Measurements from ENCODE around the gene KAZN. TPM values are rescaled to one million over a fixed set of nuclear protein-coding genes. Genes with fewer than 3 reads are reported as not detected.

Gene KAZN
- polyA plus RNA-seq, 1 donor from 2014 or later: 20.6 TPM

DNA sequence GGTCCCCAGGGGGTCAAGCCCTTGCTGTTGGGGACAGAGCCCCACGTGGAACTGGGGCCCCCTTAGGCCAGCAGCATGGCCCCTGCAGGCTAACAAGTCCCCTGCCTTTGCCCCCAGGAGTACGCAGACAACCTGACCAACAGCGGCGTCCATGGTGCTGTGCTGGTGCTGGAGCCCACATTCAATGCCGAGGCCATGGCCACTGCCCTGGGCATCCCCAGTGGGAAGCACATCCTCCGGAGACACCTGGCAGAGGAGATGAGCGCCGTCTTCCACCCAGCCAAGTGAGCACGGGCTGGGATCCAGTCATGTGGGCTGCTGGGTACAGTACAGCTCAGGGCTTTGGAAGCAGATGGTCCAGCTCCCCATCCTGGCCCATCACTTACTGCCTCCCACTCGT, 505.4 kb downstream of the KAZN start:
- no peaks in the 10 kb centered on the region for H4K20me1 ChIP-seq (ENCODE audit: insufficient read depth)
- H3K27ac ChIP-seq (ENCODE audit: low read length): no peak overlapping the region
- no peak overlapping the region for H2AFZ ChIP-seq (ENCODE audit: low read depth, low read length)
- no peak for TF ChIP-seq REST (IDR thresholded peaks at IDR 0.05; ENCODE audit: borderline replicate concordance)
- no peak for TF ChIP-seq MXI1 (conservative IDR thresholded peaks at IDR 0.05; ENCODE audit: poor library complexity, severe bottlenecking)
- TF ChIP-seq SMC3 (conservative IDR thresholded peaks at IDR 0.05; ENCODE audit: poor library complexity): no peak
- TF ChIP-seq EP300 (conservative IDR thresholded peaks at IDR 0.05; ENCODE audit: poor library complexity, severe bottlenecking): no peak
- TF ChIP-seq TAF1 (IDR thresholded peaks at IDR 0.05; ENCODE audit: low read depth): no peak
- TF ChIP-seq, protein P1, sequence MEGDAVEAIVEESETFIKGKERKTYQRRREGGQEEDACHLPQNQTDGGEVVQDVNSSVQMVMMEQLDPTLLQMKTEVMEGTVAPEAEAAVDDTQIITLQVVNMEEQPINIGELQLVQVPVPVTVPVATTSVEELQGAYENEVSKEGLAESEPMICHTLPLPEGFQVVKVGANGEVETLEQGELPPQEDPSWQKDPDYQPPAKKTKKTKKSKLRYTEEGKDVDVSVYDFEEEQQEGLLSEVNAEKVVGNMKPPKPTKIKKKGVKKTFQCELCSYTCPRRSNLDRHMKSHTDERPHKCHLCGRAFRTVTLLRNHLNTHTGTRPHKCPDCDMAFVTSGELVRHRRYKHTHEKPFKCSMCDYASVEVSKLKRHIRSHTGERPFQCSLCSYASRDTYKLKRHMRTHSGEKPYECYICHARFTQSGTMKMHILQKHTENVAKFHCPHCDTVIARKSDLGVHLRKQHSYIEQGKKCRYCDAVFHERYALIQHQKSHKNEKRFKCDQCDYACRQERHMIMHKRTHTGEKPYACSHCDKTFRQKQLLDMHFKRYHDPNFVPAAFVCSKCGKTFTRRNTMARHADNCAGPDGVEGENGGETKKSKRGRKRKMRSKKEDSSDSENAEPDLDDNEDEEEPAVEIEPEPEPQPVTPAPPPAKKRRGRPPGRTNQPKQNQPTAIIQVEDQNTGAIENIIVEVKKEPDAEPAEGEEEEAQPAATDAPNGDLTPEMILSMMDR (IDR thresholded peaks at IDR 0.05; ENCODE audit: poor library complexity, severe bottlenecking): no peak
- no peak for TF ChIP-seq POLR2AphosphoS5 (IDR thresholded peaks at IDR 0.05)
- TF ChIP-seq EZH2 (IDR thresholded peaks at IDR 0.05; ENCODE audit: borderline replicate concordance, insufficient read depth, low read length, poor library complexity, severe bottlenecking): no peak
- no peak for TF ChIP-seq RAD21 (conservative IDR thresholded peaks at IDR 0.05)
- H3K9me2 ChIP-seq (ENCODE audit: insufficient read depth, low read length): no peaks in the 10 kb centered on the region
- peaks cover 2% of the 10 kb centered on the region for H3K9me3 ChIP-seq (ENCODE audit: low read length)
- no peak overlapping the region for H3K4me3 ChIP-seq (ENCODE audit: low read length)
- H3K27me3 ChIP-seq (ENCODE audit: insufficient read depth, low read depth, low read length): no peaks in the 10 kb centered on the region
- H3K9ac ChIP-seq (ENCODE audit: low read length): no peak overlapping the region
- H3K36me3 ChIP-seq (ENCODE audit: insufficient read depth, low read length): peaks cover 5% of the 10 kb centered on the region
- no peaks in the 10 kb centered on the region for H3F3A ChIP-seq (ENCODE audit: insufficient read depth, low read length, poor library complexity, severe bottlenecking)
- H3K4me2 ChIP-seq (ENCODE audit: low read length): no peak overlapping the region
- H3K79me2 ChIP-seq (replicated peaks; ENCODE audit: insufficient read depth, low read length): no peaks in the 10 kb centered on the region

- no peaks in the 10 kb centered on the region for H3K27me3 ChIP-seq (ENCODE audit: insufficient read depth, low read depth, low read length)
- no peak overlapping the region for H2AFZ ChIP-seq (ENCODE audit: low read depth, low read length)
- H3F3A ChIP-seq (ENCODE audit: insufficient read depth, low read length, poor library complexity, severe bottlenecking): no peaks in the 10 kb centered on the region
- H3K4me3 ChIP-seq (ENCODE audit: low read length): no peak overlapping the region
- no peaks in the 10 kb centered on the region for H3K9me2 ChIP-seq (ENCODE audit: insufficient read depth, low read length)
- H3K9me3 ChIP-seq (ENCODE audit: low read length): peaks cover 2% of the 10 kb centered on the region
- no peak for TF ChIP-seq REST (IDR thresholded peaks at IDR 0.05; ENCODE audit: borderline replicate concordance)
- no peak for TF ChIP-seq MXI1 (conservative IDR thresholded peaks at IDR 0.05; ENCODE audit: poor library complexity, severe bottlenecking)
- TF ChIP-seq TAF1 (IDR thresholded peaks at IDR 0.05; ENCODE audit: low read depth): no peak
- TF ChIP-seq RAD21 (conservative IDR thresholded peaks at IDR 0.05): no peak
- no peak for TF ChIP-seq EP300 (conservative IDR thresholded peaks at IDR 0.05; ENCODE audit: poor library complexity, severe bottlenecking)
- TF ChIP-seq POLR2AphosphoS5 (IDR thresholded peaks at IDR 0.05): no peak
- TF ChIP-seq, protein P1 (IDR thresholded peaks at IDR 0.05; ENCODE audit: poor library complexity, severe bottlenecking): no peak
- no peak for TF ChIP-seq EZH2 (IDR thresholded peaks at IDR 0.05; ENCODE audit: borderline replicate concordance, insufficient read depth, low read length, poor library complexity, severe bottlenecking)
- TF ChIP-seq SMC3 (conservative IDR thresholded peaks at IDR 0.05; ENCODE audit: poor library complexity): no peak
- H3K27ac ChIP-seq (ENCODE audit: low read length): no peak overlapping the region
- no peaks in the 10 kb centered on the region for H4K20me1 ChIP-seq (ENCODE audit: insufficient read depth)
- no peak overlapping the region for H3K9ac ChIP-seq (ENCODE audit: low read length)
- H3K79me2 ChIP-seq (replicated peaks; ENCODE audit: insufficient read depth, low read length): no peaks in the 10 kb centered on the region
- peaks cover 5% of the 10 kb centered on the region for H3K36me3 ChIP-seq (ENCODE audit: insufficient read depth, low read length)
- no peak overlapping the region for H3K4me2 ChIP-seq (ENCODE audit: low read length)
Measured at GRCh38 chr1:15104768-15105167, 506.3 kb downstream of the KAZN start.
